ENCODE data around the gene HDGFL2.
A peak's percentile ranks its signal among the peaks of the same experiment; 100 is the strongest.

The HDGFL2 gene

DNA sequence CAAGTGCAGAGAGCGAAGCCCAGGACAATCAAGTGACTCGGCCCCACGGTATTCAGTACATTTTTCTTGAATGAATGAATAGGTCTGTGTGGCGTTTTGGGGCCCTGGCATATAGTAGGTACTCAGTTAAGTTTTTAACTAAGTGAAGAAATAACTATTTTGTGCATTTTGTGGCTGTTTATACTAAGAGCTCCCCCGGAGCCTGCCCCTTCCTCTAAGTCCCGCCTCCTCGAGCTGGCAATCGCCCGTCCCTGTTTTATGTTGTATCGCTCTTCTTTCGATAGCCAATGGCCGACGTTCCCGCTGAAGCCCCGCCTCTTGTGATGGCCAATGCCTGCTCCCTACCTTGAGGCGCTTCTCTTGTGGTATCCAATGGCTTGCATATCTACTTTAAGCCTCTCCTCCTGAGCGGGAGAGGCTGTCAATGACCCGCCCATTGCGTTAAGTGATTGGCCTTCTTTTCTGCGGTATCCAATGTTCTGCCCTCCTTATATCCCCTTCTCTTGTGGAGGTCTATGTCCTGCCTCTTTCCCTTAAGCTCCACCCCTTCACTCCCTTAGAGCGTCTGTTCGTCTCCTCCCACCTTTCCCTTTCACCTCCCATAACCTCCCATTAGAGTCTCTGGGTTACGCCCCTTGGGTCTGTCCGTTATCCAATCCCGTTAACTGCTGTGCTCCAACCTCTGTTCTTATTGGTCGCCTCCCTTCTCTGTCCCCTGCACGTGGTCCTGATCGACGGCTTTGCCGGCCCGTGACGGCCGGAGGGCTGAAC lies 509 bp upstream of the HDGFL2 start:
- peak; percentile 100 for DNase-seq (ENCODE audit: low spot score)

DNA sequence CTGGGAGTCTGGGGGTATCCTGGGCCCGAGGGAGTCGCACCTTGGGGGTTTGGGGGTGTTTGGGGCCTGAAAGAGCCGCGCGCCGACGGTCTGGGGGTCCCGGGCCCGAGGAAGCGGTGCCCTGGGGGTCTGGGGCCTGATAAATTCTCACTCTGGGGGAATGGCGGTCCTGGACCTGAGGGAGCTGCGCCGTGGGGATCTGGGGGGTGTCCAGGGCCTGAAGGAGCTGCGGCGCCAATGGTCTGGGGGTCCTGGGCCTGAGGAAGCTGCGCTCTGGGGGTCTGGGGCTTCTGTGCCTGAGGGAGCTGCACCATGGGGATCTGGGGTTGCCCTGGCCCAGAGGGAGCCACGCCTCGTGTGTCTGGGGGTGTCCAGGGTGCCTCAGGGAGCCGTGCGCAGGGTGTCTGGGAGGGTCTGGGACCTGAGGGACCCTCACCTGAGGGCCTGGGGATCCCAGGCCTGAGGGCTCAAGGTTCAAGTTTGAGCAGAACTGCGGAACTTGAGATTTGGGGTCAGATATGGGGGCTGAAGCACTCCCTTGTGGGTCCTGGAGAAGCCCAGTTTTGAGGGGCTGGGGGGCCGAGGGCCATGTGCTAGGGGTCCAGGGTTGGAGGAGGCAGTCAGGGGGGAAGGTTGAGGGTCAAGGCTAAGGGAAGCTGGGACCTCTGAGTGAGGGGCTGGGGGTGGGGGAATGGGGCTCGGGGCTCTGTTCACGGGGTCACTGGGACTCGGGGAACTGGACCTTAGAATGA lies 1.1 kb downstream of the HDGFL2 start:
- DNase-seq (ENCODE audit: low spot score) = no peak

DNA sequence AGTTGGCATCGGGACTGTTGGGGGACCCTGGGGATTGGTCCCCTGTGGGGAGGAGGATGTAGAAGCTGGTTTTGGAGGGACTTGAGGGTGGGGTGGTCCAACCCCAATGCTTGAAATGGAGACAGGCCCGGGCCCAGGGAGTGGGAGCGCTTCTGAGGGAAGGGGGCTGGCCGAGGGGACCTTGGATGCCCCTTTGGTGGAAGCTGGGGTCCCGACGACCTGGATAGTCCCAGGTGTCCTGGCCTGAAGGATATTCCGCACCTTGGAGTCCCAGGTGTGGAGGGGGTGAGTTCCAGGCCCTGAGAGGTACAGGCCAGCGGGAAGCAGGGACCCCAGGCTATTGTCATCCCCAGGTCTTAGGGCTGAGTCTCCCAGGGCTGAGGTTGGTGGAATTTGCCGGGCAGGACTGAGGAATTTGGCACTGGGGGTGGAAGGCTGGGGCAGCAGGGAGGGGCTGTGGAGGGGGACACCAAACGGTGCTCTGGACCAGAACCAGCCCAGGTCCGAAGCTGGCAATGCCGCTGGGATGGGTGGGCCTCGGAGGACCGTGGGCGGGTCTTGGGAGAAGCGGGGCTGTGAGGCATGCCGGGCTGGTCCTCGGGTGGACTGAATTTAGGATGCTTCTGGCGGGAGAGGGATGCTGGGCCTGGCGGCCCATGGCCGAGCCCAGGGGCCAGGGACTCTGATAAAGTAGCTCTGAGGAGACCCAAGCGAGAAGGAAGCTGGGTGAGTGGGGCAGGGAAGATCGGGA lies 1.8 kb downstream of the HDGFL2 start:
- no peak for DNase-seq (ENCODE audit: low spot score)

DNA sequence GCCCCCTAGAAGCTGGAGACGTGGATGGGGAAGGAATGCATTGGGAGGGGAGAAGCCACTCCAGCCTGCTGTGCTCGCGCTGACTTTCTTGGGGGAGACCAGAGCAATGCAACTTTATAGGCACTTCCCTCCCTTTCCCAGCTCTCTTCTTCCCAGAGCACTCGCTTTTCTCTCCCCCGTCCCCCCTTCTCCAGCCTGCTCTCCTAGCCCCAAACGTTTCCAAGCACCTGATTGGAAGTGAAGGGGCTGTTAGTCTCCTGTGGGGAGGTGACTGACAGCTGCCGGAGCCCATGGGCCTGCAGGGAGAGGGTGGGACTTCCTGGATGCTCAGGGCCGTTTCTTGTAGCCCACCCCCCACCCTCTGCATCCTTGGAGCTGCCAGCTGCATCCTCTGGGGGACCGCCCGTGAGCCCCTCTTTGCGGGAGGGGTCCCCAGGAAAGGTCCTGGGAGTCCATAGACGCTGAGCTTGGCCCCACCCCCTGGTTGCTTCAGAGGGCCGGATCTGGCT lies 2.5 kb downstream of the HDGFL2 start:
- DNase-seq (ENCODE audit: low spot score) = peak; percentile 72

DNA sequence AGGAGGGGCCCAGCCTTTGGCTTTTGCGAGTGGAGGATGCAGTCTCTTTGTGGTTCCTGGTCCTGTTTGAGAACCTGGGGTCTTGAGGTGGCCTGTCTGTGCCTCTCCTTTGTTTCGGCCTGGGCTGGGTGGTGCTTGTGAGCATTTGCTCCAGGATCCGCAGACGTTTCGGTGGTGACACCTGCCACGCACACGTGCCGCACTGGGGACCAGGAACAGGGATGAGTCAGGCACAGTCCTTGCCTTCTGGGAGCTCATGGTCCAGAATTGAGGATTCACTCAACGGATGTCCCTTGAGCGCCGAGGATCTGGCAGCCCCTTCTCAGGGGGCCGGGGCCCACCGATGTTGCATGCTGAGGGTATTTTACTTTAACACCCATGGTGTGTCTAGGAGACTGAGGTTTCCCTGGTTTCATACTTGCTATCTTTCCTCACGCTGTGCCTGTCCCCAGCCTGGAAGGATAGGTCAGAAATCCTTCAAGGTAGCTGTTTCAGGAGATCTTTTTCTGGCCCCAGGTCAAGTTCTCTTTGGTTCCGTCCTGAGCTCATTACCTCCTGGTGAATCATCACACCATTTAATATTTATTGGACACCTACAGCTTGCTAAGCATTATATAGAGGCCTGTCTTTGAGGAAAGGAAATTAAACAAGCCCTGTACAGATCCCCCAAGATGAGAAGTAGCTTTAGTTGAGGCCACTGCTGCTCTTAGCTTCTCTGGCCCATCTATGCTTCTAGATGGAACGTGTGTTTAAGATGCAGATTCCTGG lies 5.1 kb downstream of the HDGFL2 start:
- DNase-seq (ENCODE audit: low spot score) = no peak

DNA sequence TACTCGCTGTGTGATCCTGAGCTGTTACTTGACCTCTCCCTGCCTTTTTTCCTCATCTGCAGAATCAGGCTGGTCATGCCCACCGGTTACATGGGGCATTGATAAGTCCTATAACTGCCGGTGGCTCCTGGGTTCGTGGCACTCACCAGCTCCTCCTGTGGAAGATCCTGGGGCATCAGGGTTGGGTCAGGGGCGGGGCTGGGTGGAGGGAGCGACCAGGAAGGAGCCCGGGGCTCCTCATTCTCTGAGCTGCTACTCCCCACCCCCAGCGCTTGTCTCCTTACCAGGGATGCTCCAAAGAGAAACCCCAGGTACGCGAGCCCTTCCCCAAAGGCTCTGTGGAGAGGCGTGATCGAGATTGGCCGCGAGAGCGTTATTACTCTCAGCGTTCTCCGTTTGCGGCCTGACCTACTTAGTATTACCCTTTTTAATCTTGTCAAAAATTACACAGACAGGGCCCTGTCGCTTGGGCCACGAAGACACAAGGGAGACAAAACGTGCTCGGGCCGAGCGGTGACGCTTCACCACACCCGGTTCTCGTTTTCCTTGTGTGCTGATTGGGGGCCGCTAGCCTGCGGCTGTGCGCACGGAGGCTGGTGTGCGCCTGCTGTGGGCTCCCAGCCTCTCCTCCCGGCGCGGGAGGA lies 10.7 kb downstream of the HDGFL2 start:
- no peak for DNase-seq (ENCODE audit: low spot score)

DNA sequence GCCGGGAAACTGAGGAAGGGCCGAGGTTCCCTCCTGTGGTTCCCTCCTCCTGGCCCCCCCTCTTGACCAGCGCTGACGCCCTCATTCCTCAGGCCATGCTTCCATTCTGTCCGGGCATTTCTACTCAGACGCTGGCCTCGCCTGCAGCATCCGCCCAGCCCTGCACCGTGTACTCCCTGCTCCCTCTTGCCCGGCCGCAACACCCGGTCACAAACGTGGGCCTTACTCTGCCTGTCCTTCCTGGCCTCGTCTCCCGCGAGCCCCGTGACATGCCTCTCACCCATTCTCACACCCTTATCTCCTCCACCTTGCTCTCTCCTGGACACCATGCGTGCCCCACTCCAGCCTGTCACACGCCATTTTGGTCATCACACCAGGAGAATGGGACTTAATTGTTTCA lies 11.3 kb downstream of the HDGFL2 start:
- no peak for DNase-seq (ENCODE audit: low spot score)

DNA sequence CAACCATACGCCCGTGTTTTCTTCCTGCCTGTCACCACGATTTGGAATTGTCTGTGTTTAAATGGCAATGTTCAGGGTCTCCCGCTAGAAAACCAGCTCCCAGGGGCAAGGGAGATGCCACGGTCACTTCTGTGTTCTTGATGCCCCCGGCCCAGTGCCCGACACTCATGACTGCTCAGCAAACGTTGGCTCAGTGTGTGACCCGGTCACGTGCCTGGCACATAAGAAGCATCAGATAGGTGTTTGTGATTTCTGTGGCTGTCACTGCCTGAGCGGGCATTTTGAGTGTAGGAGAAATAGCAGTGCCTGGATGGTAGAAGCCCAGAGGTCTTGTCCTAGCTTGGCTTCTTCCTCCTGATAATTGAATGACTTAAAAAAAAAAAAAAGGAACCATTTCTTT lies 15.5 kb downstream of the HDGFL2 start:
- no peak for DNase-seq (ENCODE audit: low spot score)

DNA sequence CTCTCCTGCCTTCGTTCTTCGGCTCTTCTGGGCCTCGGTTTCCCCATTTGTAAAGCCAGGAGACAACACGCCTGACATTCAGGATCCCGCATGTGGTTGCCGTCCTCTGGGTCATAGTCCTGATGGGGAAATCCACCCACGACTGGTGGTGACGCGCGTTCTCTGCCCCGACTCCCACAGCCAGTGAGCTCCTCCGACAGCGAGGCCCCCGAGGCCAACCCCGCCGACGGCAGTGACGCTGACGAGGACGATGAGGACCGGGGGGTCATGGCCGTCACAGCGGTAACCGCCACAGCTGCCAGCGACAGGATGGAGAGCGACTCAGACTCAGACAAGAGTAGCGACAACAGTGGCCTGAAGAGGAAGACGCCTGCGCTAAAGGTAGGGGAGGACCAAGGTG lies 16.4 kb downstream of the HDGFL2 start:
- DNase-seq (ENCODE audit: low spot score) = no peak

DNA sequence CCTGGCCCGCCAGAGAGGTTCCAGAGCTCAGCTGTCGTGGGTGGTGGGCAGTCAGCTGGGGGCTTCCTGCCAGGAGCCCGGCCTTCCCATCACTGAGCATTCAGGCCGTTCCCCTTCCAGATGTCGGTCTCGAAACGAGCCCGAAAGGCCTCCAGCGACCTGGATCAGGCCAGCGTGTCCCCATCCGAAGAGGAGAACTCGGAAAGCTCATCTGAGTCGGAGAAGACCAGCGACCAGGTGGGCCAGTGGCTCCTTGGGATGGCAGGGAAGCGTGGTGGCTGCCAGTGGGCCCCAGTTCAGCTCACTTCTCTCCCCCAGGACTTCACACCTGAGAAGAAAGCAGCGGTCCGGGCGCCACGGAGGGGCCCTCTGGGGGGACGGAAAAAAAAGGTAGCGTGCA lies 19.3 kb downstream of the HDGFL2 start:
- DNase-seq (ENCODE audit: low spot score) = no peak

DNA sequence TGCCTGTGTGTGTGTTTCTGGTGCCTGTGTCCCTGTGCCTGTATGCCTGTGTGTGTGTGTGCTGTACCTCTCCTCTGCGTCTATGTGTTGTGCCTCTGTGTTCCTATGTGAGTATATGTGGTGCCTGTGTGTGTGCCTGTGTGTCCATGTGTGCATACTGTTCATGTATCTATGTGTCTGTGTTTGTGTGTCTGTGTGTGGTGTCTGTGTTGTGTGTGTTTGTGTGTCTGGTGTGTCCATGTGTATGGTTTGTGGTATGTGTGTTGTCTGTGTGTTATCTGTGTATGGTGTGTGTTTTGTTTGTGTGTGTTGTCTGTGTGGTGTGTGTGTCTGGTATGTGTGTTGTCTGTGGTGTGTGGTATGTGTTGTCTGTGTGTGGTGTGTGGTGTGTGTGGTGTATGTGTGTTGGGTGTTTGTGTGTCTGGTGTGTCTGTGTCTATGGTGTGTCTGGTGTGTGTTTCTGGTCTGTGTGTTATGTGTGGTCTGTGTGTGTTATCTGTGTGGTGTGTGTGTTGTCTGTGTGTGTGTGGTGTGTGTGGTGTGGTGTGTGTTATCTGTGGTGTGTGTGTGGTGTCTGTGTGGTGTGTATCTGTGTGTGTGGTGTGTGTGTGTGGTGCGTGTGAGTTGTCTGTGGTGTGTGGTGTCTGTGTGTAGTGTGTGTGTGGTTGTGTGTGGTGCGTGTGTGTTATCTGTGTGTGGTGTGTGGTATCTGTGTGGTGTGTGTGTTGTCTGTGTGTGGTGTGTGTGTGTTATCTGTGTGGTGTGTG lies 20.4 kb downstream of the HDGFL2 start:
- DNase-seq (ENCODE audit: low spot score) = no peak

DNA sequence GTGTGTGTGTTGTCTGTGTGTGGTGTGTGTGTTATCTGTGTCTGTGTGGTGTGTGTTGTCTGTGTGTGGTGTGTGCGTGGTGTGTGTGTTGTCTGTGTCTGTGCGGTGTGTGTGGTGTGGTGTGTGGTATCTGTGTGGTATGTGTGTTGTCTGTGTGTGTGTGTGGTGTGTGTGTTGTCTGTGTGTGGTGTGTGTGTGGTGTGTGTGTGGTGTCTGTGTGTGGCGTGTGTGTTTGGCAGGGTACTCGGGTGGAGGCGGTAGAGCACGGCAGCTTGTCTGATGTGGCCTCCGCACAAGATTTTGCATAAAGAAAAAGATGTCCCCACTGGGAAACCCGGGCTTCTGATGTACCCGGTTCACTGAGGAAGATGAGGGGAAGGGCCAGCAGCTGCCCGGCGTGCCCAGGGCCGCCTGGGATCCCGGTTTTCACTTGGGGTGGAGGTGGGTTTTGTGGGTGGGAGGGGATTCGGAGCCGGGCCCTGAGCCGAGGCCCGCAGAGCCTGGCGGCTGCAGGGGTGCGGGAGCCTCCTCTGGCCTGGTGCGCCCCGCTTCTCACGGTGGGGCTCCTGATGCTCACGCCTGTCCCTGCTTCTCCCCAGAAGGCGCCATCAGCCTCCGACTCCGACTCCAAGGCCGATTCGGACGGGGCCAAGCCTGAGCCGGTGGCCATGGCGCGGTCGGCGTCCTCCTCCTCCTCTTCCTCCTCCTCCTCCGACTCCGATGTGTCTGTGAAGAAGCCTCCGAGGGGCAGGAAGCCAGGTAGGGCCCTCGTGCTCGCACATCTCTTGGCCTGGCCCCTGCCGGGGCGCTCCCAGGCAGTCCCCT lies 21.2 kb downstream of the HDGFL2 start:
- DNase-seq (ENCODE audit: low spot score) = peak; percentile 47

DNA sequence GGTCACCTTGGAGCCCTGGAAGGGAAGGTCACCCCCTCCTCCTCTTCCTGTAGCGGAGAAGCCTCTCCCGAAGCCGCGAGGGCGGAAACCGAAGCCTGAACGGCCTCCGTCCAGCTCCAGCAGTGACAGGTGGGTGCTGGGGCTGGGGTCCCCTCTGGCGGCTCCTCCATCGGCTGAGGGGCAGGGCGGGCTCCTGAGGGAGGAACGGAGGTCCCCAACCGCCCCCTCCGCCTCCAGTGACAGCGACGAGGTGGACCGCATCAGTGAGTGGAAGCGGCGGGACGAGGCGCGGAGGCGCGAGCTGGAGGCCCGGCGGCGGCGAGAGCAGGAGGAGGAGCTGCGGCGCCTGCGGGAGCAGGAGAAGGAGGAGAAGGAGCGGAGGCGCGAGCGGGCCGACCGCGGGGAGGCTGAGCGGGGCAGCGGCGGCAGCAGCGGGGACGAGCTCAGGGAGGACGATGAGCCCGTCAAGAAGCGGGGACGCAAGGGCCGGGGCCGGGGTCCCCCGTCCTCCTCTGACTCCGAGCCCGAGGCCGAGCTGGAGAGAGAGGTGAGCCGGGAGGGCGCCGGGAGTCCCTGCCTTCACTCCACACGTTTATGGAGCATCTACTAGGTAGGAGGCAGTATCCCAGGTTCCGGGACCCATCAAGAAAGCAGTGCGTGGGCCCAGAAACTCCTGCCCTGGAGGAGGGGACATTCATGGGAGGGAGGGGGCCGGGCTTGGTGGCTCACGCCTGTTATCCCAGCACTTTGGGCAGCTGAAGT lies 22.0 kb downstream of the HDGFL2 start:
- DNase-seq (ENCODE audit: low spot score) = no peak

DNA sequence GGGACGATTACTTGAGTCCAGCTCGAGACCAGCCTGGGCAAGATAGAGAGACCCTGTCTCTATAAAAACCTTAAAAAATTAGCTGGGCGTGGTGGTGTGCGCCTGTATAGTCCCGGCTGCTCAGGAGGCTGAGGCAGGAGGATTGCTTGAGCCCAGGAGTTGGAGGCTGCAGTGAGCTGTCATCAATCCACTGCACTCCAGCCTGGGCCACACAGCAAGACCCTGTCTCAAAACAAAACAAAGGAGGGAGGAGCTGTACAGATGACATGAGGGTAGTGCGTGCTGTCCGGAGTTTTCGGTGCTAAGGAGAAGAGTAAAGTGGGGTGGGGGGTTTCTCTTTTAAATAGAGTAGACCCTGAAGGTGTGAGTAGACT lies 22.6 kb downstream of the HDGFL2 start:
- no peak for DNase-seq (ENCODE audit: low spot score)

DNA sequence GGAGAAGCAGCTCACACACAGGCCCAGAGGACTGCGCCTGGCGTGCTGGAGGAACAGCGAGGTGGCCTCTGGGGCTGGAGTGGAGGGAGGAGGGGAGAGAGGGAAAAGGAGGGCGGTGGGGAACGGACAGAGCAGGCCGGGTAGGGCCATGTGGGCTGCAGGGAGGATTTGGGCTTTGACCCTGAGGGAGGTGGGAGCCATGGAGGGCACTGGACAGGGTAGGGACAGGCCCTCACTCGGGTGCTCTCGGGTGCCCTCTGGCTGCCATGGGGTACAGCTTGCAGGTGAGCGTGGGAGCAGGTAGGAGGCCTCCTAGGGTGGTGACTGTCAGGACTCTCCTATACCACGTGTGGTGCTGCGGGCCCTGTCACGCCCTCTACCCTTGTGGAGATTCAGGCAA lies 23.4 kb downstream of the HDGFL2 start:
- no peak for DNase-seq (ENCODE audit: low spot score)

DNA sequence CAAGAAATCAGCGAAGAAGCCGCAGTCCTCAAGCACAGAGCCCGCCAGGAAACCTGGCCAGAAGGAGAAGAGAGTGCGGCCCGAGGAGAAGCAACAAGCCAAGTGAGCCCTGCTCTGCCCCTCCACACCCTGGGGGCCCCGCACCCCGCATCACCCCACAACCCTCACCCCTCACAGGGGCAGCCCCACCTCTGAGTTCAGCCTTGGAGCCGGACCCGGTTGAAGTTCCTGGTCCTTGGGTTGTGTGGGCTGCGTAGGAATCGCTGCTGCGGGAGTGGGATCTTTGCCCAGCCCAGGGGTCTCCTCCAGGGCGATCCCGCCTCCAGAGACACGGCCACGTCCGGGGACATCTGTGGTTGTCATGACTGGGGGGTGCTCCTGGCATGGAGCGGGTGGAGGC lies 24.2 kb downstream of the HDGFL2 start:
- DNase-seq (ENCODE audit: low spot score) = no peak

DNA sequence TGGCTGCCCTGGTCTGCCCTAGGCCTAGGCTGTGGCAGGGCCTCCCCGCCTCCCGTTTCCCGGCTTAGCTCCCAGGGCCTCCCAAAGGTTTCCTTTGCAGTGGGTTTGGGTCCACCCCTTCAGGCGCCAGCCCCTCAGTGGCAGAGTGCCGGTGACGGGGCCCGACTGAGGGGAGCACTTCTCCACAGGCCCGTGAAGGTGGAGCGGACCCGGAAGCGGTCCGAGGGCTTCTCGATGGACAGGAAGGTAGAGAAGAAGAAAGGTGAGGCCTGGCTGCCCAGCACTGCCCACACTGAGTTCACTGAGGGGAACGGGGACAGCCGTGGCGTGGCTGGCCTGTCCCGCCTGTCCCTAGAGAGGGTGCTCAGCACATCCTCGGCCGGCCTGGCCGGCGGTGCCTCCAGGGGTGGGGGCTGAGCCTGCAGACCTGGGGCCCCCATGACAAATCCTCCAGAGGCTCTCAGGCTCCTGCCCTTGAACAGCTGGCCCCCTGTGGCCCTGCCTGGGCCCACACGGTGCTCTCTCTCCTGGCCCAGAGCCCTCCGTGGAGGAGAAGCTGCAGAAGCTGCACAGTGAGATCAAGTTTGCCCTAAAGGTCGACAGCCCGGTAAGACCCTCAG lies 25.8 kb downstream of the HDGFL2 start:
- DNase-seq (ENCODE audit: low spot score) = no peak

DNA sequence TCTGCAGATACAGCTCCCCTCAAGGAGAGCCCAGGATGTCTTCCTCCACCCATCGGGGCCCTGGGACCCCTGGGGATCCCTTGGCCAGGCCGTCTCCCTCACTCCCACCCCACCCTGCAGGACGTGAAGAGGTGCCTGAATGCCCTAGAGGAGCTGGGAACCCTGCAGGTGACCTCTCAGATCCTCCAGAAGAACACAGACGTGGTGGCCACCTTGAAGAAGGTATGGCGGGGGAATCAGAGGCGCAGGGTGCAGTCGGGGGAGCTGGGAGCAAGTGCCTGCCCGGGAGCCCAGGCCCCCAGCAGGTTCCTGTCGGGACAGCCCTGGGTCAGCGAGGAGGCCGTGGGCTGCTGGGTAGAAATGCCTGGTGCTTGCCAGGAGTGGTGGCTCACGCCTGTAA lies 26.6 kb downstream of the HDGFL2 start:
- DNase-seq (ENCODE audit: low spot score) = no peak

DNA sequence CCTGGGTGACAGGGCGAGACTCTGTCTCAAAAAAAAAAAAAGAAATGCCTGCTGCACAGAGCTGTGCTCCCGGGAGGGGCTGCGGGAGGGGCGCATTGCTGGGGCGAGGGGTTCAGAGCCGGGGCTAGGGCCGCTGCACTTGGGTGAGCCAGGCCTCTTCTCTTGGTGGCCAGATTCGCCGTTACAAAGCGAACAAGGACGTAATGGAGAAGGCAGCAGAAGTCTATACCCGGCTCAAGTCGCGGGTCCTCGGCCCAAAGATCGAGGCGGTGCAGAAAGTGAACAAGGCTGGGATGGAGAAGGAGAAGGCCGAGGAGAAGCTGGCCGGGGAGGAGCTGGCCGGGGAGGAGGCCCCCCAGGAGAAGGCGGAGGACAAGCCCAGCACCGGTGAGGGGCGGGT lies 27.2 kb downstream of the HDGFL2 start:
- DNase-seq (ENCODE audit: low spot score) = no peak
